Measurements from ENCODE around the gene MINDY4.
A peak's percentile ranks its signal among the peaks of the same experiment; 100 is the strongest.

MINDY4 gene

DNA sequence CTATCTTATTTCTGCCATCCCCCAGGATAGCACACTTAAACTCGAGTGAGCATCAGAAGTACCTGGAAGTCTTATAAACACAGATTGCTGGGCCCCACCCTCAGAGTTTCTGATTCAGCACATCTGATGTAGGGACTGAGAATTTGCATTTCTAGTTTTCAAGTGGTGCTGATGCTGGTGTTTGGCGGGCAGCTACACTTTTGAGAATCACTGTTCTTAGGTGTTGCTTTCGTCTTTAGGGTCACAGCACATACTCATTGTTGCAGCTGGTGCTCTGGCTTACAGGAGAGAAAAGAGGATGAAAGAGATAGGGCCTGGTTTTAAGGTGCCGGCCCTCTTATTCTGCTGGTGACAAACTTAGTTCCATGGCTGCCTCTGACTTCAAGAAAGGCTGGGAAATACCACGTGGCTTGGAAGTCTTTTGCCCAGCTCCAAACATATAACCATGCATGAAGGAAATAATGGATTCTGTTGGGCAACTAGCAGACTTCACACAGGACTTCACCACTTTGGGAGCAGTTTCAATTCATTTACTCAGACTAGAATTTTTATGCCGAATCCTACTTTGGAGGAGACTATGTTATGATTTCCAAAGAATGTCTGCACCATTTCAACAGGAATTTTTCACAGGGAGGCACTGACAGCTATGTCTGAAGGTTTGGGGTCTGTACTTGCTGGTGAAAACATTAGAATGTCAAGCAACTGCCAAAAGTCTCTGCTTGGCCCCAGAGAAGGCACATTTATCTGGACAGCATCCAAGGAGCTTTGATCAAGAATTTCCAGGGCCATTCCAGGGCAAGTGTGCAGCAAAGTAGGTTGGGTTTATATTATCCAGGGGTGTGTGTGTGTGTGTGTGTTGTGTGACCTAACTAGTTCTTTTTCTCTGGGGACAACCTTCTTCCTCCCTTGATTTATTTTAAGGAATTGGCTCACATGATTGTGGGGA, 6.9 kb upstream of the MINDY4 start:
- ATAC-seq (replicated peaks; ENCODE audit: extremely low read depth, poor library complexity, severe bottlenecking): no peak
- H3K27me3 Mint-ChIP-seq: peaks cover 12% of the 10 kb centered on the region
- no peak for DNase-seq (ENCODE audit: low spot score in 2 of 2)

GRCh38 chr7:30765408-30765807, 5.8 kb upstream of the MINDY4 start:
- ATAC-seq (replicated peaks; ENCODE audit: extremely low read depth, poor library complexity, severe bottlenecking) (no peak), DNase-seq (ENCODE audit: low spot score in 2 of 2) (no peak)
- Mint-ChIP-seq H3K36me3 (ENCODE audit: insufficient read depth) (no peaks in the 10 kb centered on the region), H3K27me3 (peaks cover under 1% of the 10 kb centered on the region), H3K4me1 (no peaks in the 10 kb centered on the region), H3K4me3 (no peak overlapping the region), H3K27ac (ENCODE audit: low read depth) (no peak overlapping the region), H3K9me3 (no peaks in the 10 kb centered on the region)

More for the DNA sequence above, 6.9 kb upstream of the MINDY4 start:
- Mint-ChIP-seq H3K4me3 (no peak overlapping the region), H3K4me1 (no peaks in the 10 kb centered on the region), H3K36me3 (ENCODE audit: insufficient read depth) (no peaks in the 10 kb centered on the region), H3K9me3 (no peaks in the 10 kb centered on the region), H3K27ac (ENCODE audit: low read depth) (no peak overlapping the region)

- no peak for ATAC-seq (replicated peaks; ENCODE audit: extremely low read depth, poor library complexity, severe bottlenecking)
- Mint-ChIP-seq H3K9me3 (no peaks in the 10 kb centered on the region), H3K4me3 (peak overlapping the region; percentile 75), H3K4me1 (peaks cover 5% of the 10 kb centered on the region), H3K36me3 (ENCODE audit: insufficient read depth) (no peaks in the 10 kb centered on the region), H3K27me3 (no peaks in the 10 kb centered on the region), H3K27ac (ENCODE audit: low read depth) (no peak overlapping the region)
- no peak for DNase-seq (ENCODE audit: low spot score in 2 of 2)
Observed at GRCh38 chr7:30770845-30771173, 408 bp upstream of the MINDY4 start.

DNA sequence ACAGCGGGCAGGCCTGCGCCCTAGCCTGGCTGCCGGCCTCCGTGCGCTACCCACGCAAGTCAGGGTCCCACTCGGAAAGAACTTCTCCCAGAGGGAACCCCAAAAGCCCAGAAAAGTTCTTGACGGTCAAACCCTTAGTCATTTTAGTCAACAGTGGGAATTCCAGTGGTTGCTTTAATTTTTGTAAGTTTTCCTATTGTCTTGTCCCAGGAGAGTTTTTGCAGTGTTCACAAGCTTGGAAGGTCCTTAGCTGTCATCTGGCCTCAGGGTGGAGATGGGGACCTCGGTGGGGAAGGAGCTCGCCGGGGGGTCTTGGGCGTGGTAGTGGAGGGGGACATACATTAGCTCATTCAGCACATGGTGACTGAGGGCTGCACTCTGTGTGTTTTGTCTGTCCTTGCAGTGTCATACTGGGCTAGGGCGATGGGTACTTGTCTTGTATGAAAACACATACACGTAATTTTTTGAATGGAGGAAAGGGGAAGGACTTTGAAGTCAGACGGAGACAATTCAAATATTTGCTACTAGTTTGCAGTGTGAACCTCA, 736 bp downstream of the MINDY4 start:
- Mint-ChIP-seq H3K9me3 (no peaks in the 10 kb centered on the region), H3K4me1 (peaks cover 5% of the 10 kb centered on the region), H3K36me3 (ENCODE audit: insufficient read depth) (peaks cover 2% of the 10 kb centered on the region), H3K27me3 (no peaks in the 10 kb centered on the region), H3K27ac (ENCODE audit: low read depth) (peak overlapping the region; percentile 24), H3K4me3 (peak overlapping the region; percentile 75)
- DNase-seq (ENCODE audit: low spot score in 2 of 2) (no peak), ATAC-seq (replicated peaks; ENCODE audit: extremely low read depth, poor library complexity, severe bottlenecking) (peak; percentile 19)

DNA sequence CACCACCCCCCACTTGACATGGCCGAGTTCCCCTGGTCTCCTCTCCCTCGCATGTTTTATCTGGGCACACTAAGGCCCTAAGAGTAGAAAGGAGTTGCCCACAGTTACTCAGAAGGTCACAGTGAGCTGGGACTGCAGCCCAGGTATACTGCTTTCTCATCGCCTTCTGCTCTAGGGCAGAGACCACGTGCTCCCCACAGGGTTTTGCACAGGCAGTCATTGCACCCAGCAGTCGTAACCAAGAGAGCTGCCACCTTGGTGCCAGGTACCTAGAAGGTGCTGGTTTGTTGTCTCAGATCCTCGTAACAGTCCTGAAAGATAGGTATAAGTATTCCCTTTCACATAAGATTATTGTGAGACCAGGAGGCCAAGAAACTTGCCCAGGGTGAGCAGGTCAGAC, 1.8 kb downstream of the MINDY4 start:
- no peaks in the 10 kb centered on the region for H3K27me3 Mint-ChIP-seq
- H3K27ac Mint-ChIP-seq (ENCODE audit: low read depth): no peak overlapping the region
- ATAC-seq (replicated peaks; ENCODE audit: extremely low read depth, poor library complexity, severe bottlenecking) (no peak), DNase-seq (ENCODE audit: low spot score in 2 of 2) (no peak)
- H3K36me3 Mint-ChIP-seq (ENCODE audit: insufficient read depth): peaks cover 2% of the 10 kb centered on the region
- no peak overlapping the region for H3K4me3 Mint-ChIP-seq
- H3K9me3 Mint-ChIP-seq: no peaks in the 10 kb centered on the region
- peaks cover 5% of the 10 kb centered on the region for H3K4me1 Mint-ChIP-seq

GRCh38 chr7:30775992-30776391, 4.8 kb downstream of the MINDY4 start:
- Mint-ChIP-seq H3K4me1 (peaks cover 5% of the 10 kb centered on the region), H3K36me3 (ENCODE audit: insufficient read depth) (peaks cover 2% of the 10 kb centered on the region), H3K9me3 (no peaks in the 10 kb centered on the region), H3K27ac (ENCODE audit: low read depth) (no peak overlapping the region), H3K27me3 (no peaks in the 10 kb centered on the region), H3K4me3 (no peak overlapping the region)
- DNase-seq (ENCODE audit: low spot score in 2 of 2) (no peak), ATAC-seq (replicated peaks; ENCODE audit: extremely low read depth, poor library complexity, severe bottlenecking) (no peak)

DNA sequence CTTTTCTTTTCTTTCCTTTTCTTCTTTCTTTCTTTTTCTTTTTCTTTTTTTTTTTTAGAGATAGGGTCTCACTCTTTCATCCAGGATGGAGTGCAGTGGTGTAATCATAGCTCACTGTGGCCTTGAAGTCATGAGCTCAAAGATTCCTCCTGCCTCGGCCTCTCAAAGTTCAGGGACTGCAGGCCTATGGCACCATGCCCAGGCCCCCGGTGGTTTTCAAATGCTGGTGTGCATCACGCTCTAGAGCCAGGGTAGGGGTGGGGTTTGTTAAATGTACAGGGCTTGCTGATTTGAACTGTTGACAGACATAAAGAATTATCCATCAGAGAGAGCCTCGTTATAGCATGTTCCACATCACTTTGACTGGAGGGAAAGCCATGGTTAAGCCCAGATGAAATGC, 5.8 kb downstream of the MINDY4 start:
- no peak for DNase-seq (ENCODE audit: low spot score in 2 of 2)
- ATAC-seq (replicated peaks; ENCODE audit: extremely low read depth, poor library complexity, severe bottlenecking): no peak
- Mint-ChIP-seq H3K4me3 (no peak overlapping the region), H3K27ac (ENCODE audit: low read depth) (no peak overlapping the region), H3K9me3 (no peaks in the 10 kb centered on the region), H3K27me3 (no peaks in the 10 kb centered on the region), H3K4me1 (peaks cover 4% of the 10 kb centered on the region), H3K36me3 (ENCODE audit: insufficient read depth) (peaks cover 2% of the 10 kb centered on the region)

DNA sequence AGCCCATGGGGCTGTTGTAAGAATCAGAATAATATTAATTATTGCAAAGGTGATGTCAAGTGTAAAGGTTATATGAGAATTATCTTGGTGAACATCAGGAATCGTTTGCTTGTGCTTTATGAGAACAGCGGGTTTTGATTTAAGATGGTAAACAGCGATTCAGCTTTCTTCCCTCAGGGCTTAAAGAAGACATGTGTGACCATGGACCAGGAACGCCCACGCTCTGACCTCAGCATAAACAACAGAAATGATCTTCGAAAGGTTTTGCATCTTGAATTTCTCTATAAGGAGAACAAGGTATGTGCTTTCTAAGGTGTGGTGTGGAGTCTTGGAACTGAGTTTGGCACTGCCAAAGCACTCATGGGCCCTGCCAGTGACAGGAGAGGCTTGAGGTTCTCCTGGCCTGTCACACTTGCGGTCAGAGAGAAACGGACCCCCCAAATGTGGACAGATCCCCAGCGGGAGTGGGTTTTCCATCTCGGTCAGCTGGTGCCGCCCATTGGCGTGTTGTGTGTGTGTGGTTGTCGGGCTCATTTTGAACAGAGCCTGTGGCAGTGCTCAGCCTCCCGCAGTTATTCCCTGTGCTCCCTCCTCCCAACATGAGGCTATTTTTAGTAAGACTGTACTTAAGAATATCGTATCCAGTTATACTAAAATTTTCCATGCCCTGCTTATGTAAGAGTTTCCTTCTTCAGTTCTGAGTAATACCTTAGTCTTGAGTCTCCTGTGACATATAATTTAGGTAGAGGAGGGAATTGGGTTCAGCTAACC, 7.2 kb downstream of the MINDY4 start:
- ATAC-seq (replicated peaks; ENCODE audit: extremely low read depth, poor library complexity, severe bottlenecking) (no peak), DNase-seq (ENCODE audit: low spot score in 2 of 2) (no peak)
- Mint-ChIP-seq H3K27me3 (no peaks in the 10 kb centered on the region), H3K27ac (ENCODE audit: low read depth) (no peak overlapping the region), H3K4me1 (no peaks in the 10 kb centered on the region), H3K9me3 (no peaks in the 10 kb centered on the region), H3K4me3 (no peak overlapping the region), H3K36me3 (ENCODE audit: insufficient read depth) (peaks cover 5% of the 10 kb centered on the region)

DNA sequence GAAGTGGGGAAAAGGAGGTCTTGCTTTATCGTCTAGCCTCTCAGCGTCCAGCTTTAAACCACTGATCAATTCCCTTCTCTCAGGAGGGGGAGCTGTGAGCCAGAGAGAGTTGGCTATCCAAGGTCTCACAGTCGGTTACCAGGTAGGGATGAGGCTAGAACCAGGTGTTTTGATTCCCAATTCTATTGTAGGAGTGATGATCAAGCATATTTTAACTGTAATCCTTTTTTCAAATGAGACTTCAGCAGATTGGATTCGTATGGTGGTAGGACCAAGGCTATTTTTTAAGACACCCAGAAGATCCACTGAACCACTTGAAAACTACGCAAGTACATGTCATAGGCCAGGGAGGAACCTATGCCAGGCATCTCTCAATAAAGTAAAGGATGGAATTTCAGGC, 8.4 kb downstream of the MINDY4 start:
- Mint-ChIP-seq H3K36me3 (ENCODE audit: insufficient read depth) (peaks cover 5% of the 10 kb centered on the region), H3K4me3 (no peak overlapping the region), H3K27ac (ENCODE audit: low read depth) (no peak overlapping the region), H3K9me3 (no peaks in the 10 kb centered on the region), H3K27me3 (no peaks in the 10 kb centered on the region), H3K4me1 (no peaks in the 10 kb centered on the region)
- DNase-seq (ENCODE audit: low spot score in 2 of 2) (no peak), ATAC-seq (replicated peaks; ENCODE audit: extremely low read depth, poor library complexity, severe bottlenecking) (no peak)

DNA sequence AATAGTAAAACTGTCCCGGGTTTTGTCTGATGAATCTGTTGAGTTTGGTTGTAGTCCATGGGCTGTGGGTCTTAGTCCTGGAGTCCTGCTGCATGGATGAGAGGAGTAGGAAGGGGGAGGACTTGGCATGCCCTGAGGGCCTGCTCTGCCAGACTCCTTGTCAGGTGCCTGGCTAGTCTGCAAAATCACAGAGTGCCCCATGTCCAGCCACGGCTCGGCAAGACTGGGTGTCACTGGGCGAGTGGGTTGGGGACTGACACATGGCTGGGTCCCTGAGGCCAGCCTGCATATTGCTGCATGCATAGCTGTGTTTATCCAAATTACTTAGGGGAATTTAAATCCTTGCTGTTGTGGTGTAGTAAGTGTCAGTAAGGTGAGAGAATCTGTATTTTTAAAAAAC, 9.7 kb downstream of the MINDY4 start:
- Mint-ChIP-seq H3K27ac (ENCODE audit: low read depth) (no peak overlapping the region), H3K9me3 (no peaks in the 10 kb centered on the region), H3K4me1 (no peaks in the 10 kb centered on the region), H3K4me3 (no peak overlapping the region), H3K36me3 (ENCODE audit: insufficient read depth) (peaks cover 5% of the 10 kb centered on the region), H3K27me3 (no peaks in the 10 kb centered on the region)
- DNase-seq (ENCODE audit: low spot score in 2 of 2): no peak
- ATAC-seq (replicated peaks; ENCODE audit: extremely low read depth, poor library complexity, severe bottlenecking): no peak

DNA sequence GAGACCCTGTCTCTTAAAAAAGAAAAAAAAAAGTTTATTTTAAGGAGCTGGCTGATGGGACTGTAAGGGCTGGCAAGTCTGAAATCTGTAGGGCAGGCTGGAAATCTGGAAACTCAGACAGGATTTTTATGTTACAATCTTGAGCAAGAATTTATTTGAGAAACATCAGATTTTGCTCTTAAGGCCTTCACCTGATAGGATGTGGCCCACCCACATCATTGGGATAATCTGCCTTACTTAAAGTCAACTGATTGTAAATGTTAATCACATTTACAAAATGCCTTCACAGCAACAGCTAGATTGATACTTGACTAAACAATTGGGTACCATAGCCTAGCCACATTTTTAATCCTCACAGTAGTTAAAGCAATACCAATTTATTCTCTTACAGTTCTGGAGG, 11.5 kb downstream of the MINDY4 start:
- H3K4me3 Mint-ChIP-seq: no peak overlapping the region
- H3K27ac Mint-ChIP-seq (ENCODE audit: low read depth): no peak overlapping the region
- DNase-seq (ENCODE audit: low spot score in 2 of 2) (no peak), ATAC-seq (replicated peaks; ENCODE audit: extremely low read depth, poor library complexity, severe bottlenecking) (no peak)
- no peaks in the 10 kb centered on the region for H3K27me3 Mint-ChIP-seq
- no peaks in the 10 kb centered on the region for H3K4me1 Mint-ChIP-seq
- peaks cover 3% of the 10 kb centered on the region for H3K36me3 Mint-ChIP-seq (ENCODE audit: insufficient read depth)
- no peaks in the 10 kb centered on the region for H3K9me3 Mint-ChIP-seq

- Mint-ChIP-seq H3K27me3 (no peaks in the 10 kb centered on the region), H3K4me1 (no peaks in the 10 kb centered on the region), H3K36me3 (ENCODE audit: insufficient read depth) (peaks cover 3% of the 10 kb centered on the region), H3K4me3 (no peak overlapping the region), H3K9me3 (no peaks in the 10 kb centered on the region), H3K27ac (ENCODE audit: low read depth) (no peak overlapping the region)
- no peak for DNase-seq (ENCODE audit: low spot score in 2 of 2)
- ATAC-seq (replicated peaks; ENCODE audit: extremely low read depth, poor library complexity, severe bottlenecking): no peak
Observed at GRCh38 chr7:30785786-30786185, 14.6 kb downstream of the MINDY4 start.

DNA sequence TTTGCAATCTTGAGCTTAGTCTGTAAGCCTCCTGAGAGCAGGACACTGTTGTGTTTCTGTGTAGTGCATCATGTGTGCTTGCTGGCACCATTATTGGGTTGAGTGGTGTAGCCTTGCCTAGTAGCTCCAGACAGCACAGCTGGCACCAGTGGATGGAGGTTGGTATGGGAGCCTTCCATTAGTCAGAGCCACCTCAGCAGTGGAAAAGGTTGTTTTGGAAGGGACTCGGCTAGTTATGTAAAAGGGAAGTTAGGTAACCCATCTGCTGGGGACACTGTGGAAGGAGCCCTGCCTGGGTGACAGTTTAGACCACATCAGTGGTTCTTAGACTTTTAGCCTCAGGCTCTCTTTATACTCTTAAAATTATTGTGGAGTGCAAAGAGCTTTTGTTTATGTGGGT, 16.3 kb downstream of the MINDY4 start:
- H3K27ac Mint-ChIP-seq (ENCODE audit: low read depth): no peak overlapping the region
- peaks cover 3% of the 10 kb centered on the region for H3K36me3 Mint-ChIP-seq (ENCODE audit: insufficient read depth)
- DNase-seq (ENCODE audit: low spot score in 2 of 2): no peak
- H3K27me3 Mint-ChIP-seq: no peaks in the 10 kb centered on the region
- H3K4me3 Mint-ChIP-seq: no peak overlapping the region
- no peaks in the 10 kb centered on the region for H3K4me1 Mint-ChIP-seq
- ATAC-seq (replicated peaks; ENCODE audit: extremely low read depth, poor library complexity, severe bottlenecking): no peak
- no peaks in the 10 kb centered on the region for H3K9me3 Mint-ChIP-seq
